Measurements from ENCODE around the gene RNASEL.

GRCh38 chr1:182601913-182602312 lies 12.9 kb upstream of the RNASEL start:
- TF ChIP-seq POLR2A (IDR thresholded peaks at IDR 0.05; ENCODE audit: low read length), result no peak
- TF ChIP-seq GATA1 (IDR thresholded peaks at IDR 0.05; ENCODE audit: low read depth, low read length), result no peak

All from erythroblast (primary cell).